GM12891 (cell line): ENCODE measurements around the gene ACTR1A.

ENCODE experiments used
- PAX5 ChIP-seq: IDR thresholded peaks from 2 replicates; pipeline ENCODE4 v1.6.1; 2011; ENCODE audit warnings: low read length, moderate library complexity, mild to moderate bottlenecking; ENCODE audit not compliant: insufficient read depth, severe bottlenecking
- POLR2A ChIP-seq: IDR thresholded peaks from 2 replicates; pipeline ENCODE4 v1.6.1; 2011; ENCODE audit warnings: low read depth, low read length, control low read depth
- POLR2AphosphoS5 ChIP-seq: IDR thresholded peaks from 2 replicates; pipeline ENCODE4 v1.6.1; 2011; ENCODE audit warnings: low read depth, low read length, control low read depth
- SPI1 ChIP-seq: IDR thresholded peaks from 2 replicates; pipeline ENCODE4 v1.6.1; 2011; ENCODE audit warnings: low read depth, low read length, control low read depth
- TAF1 ChIP-seq: IDR thresholded peaks from 2 replicates; pipeline ENCODE4 v1.6.1; 2011; ENCODE audit warnings: low read depth, low read length, control low read depth

- TF ChIP-seq POLR2A (no peak), POLR2AphosphoS5 (no peak), PAX5 (no peak), TAF1 (no peak), SPI1 (no peak)
Measured at GRCh38 chr10:102438374-102438773, 64.1 kb downstream of the ACTR1A start.
